Sigmoid colon (tissue), 7 donors: ENCODE measurements around the gene GNAS. TPM values are rescaled to one million over a fixed set of nuclear protein-coding genes. Genes with fewer than 3 reads are reported as not detected.

Experiments used
- DNase-seq: peaks from one replicate; pipeline ENCODE4 v3.0.0-alpha.2; 2019
- H3K27ac ChIP-seq, 4 donors: fragments of 200-600 bp; sonication (generic); one replicate each; pipeline ENCODE4 v1.5.1; 2016 to 2019; ENCODE audit warnings: mild to moderate bottlenecking in 1 of 4
- H3K27me3 ChIP-seq, 3 donors: fragments of 200-600 bp; sonication (generic); one replicate each; pipeline ENCODE4 v1.5.1; 2019; ENCODE audit warnings: mild to moderate bottlenecking in 1 of 3
- H3K36me3 ChIP-seq, 4 donors: fragments of 200-600 bp; sonication (generic); one replicate each; pipeline ENCODE4 v1.5.1; 2016 to 2019
- H3K4me1 ChIP-seq, 4 donors: fragments of 200-600 bp; sonication (generic); one replicate each; pipeline ENCODE4 v1.5.1; 2017 to 2019
- H3K4me3 ChIP-seq, 4 donors: fragments of 200-600 bp; sonication (generic); one replicate each; pipeline ENCODE4 v1.5.1; 2017 to 2019; ENCODE audit warnings: mild to moderate bottlenecking in 2 of 4, moderate library complexity in 1 of 4
- H3K9me3 ChIP-seq, 4 donors: fragments of 200-600 bp in 3 of 4; sonication (generic) in 3 of 4; one replicate each; pipeline versions ENCODE4 v1.5.1 to v1.6.1; 2013 to 2019
- CTCF ChIP-seq, 4 experiments: fragments of 450-650 bp in 3 of 4; fragments of 200-600 bp in 1 of 4; IDR thresholded peaks; one replicate each; pipeline ENCODE4 v1.5.1; 2016 to 2019; ENCODE audit warnings: antibody characterized with exemption in 4 of 4, mild to moderate bottlenecking in 3 of 4, moderate library complexity in 2 of 4
- EP300 ChIP-seq, 4 donors: sonication (generic); formaldehyde crosslinking; IDR thresholded peaks; one replicate each; pipeline ENCODE4 v1.6.1; 2017; ENCODE audit warnings: antibody characterized with exemption in 4 of 4
- POLR2A ChIP-seq, 2 donors: fragments of 450-650 bp; IDR thresholded peaks; one replicate each; pipeline ENCODE4 v1.6.1; 2016; ENCODE audit warnings: antibody characterized with exemption in 2 of 2, mild to moderate bottlenecking in 2 of 2, moderate library complexity in 2 of 2
- POLR2AphosphoS5 ChIP-seq, 4 donors: sonication (generic); formaldehyde crosslinking; IDR thresholded peaks; one replicate each; pipeline ENCODE4 v1.6.1; 2017; ENCODE audit warnings: antibody characterized with exemption in 4 of 4
- WGBS, 2 donors: extraction: QIAGEN DNeasy Blood & Tissue Kit; methylation state at CpG; one replicate each; pipeline ENCODE4 v1.1.7; 2013; 5-methylcytosine and 5-hydroxymethylcytosine counted together
- intact Hi-C: fragments of 100-400 bp; cut with DNase I; formaldehyde crosslinking; loops from one replicate; pipeline ENCODE4 v1.15.1; 2023
- polyA plus RNA-seq, 3 donors: library from polyadenylated mRNA; stranded (reverse); fragments of 200-250 nt; gene quantifications; one replicate each; pipeline ENCODE4 v1.2.3, GENCODE V29; 2013
- total RNA-seq, 4 donors: library from RNA; depleted of rRNA; stranded (reverse); fragments of >200 nt; gene quantifications; one replicate each; pipeline ENCODE4 v1.1.0, GENCODE V29; 2016
- donor health status: healthy with polysubstance abuse.
- donor health status: Bipolar disorder and iron deficiency.
- donor health status: healthy.

The GNAS gene
- total and polyA plus RNA-seq, 7 donors = 449 to 808 (median 535) TPM

GRCh38 chr20:58910473-58910872, 58.0 kb downstream of the GNAS start:
- no peak for DNase-seq
- H3K27me3 ChIP-seq = no peaks in the 10 kb centered on the region
- peaks cover 0 to 37% (median 27%) of the 10 kb centered on the region in 4 donors for H3K4me1 ChIP-seq
- no peak overlapping the region for H3K4me3 ChIP-seq
- H3K9me3 ChIP-seq = no peaks in the 10 kb centered on the region
- WGBS, 2 donors = 96% methylated on average over 14 of the region's 14 CpGs
- intact Hi-C loops = no loop called here
- H3K27ac ChIP-seq = no peak overlapping the region
- peaks cover 19 to 56% (median 46%) of the 10 kb centered on the region in 4 donors for H3K36me3 ChIP-seq
- no peak for TF ChIP-seq EP300 (IDR thresholded peaks at IDR 0.05)

DNA sequence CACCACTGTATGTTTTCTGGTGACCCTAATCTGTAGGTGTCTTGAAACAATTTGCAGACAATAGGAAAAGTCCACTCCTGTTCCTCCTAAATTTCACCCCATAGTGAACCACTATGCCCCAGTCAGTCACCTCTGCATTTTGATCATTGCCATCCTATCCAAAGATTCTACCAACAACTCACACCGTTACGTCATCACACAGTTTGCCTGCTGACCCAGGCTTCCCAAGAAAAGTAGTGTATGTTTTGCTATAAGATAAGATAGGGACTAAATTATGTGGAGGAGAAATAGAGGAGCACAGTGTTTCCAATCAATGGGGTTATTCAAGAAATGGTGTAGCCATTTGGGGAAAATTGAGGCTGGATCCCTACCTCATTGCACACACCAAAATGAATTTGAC, 58.8 kb downstream of the GNAS start:
- TF ChIP-seq POLR2A (IDR thresholded peaks at IDR 0.05) (no peak), CTCF (IDR thresholded peaks at IDR 0.05) (no peak), EP300 (IDR thresholded peaks at IDR 0.05) (no peak), POLR2AphosphoS5 (IDR thresholded peaks at IDR 0.05) (no peak)
- WGBS, 2 donors = 99% methylated on average over 2 of the region's 2 CpGs
- intact Hi-C loops = no loop called here
- H3K9me3 ChIP-seq = no peaks in the 10 kb centered on the region
- peaks cover 19 to 48% (median 37%) of the 10 kb centered on the region in 4 donors for H3K36me3 ChIP-seq
- H3K27ac ChIP-seq = no peak overlapping the region
- peaks cover 0 to 29% (median 25%) of the 10 kb centered on the region in 4 donors for H3K4me1 ChIP-seq
- H3K4me3 ChIP-seq = no peak overlapping the region
- no peak for DNase-seq
- no peaks in the 10 kb centered on the region for H3K27me3 ChIP-seq

GRCh38 chr20:58911970-58912369, 59.5 kb downstream of the GNAS start:
- DNase-seq = no peak
- no peak overlapping the region for H3K4me3 ChIP-seq
- peaks cover 19 to 41% (median 34%) of the 10 kb centered on the region in 4 donors for H3K36me3 ChIP-seq
- no peaks in the 10 kb centered on the region for H3K9me3 ChIP-seq
- TF ChIP-seq POLR2AphosphoS5 (IDR thresholded peaks at IDR 0.05) (no peak), EP300 (IDR thresholded peaks at IDR 0.05) (no peak), POLR2A (IDR thresholded peaks at IDR 0.05) (no peak), CTCF (IDR thresholded peaks at IDR 0.05) (no peak)
- peaks cover 0 to 22% (median 20%) of the 10 kb centered on the region in 4 donors for H3K4me1 ChIP-seq
- intact Hi-C loops = no loop called here
- H3K27ac ChIP-seq = no peak overlapping the region
- WGBS, 2 donors = 43 to 64% methylated on average over 3 of the region's 3 CpGs
- H3K27me3 ChIP-seq = no peaks in the 10 kb centered on the region

DNA sequence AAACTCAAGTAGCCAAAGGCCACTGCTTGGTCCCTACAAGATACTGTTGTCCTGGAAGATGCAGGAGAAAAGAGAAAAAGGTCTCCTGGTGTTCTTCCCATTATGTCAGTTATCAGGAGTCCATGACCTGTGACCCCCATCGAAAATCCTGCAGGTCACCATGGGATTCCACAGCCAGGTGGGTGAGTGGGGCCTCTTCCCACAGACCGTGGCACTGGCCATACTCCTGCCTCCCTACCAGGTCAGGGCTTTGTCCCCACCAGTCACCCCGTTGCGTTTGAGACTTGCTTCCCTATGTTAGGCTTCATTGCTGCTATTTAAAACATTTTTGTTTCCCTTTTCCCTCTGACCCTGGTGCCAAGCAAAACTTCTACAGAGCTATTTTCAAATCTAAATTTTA, 60.6 kb downstream of the GNAS start:
- WGBS, 2 donors = 88 to 95% methylated on average over 4 of the region's 4 CpGs
- H3K27ac ChIP-seq = no peak overlapping the region
- no peaks in the 10 kb centered on the region for H3K27me3 ChIP-seq
- no peak for TF ChIP-seq POLR2A (IDR thresholded peaks at IDR 0.05)
- TF ChIP-seq EP300 (IDR thresholded peaks at IDR 0.05) = no peak
- no peak for TF ChIP-seq POLR2AphosphoS5 (IDR thresholded peaks at IDR 0.05)
- TF ChIP-seq CTCF (IDR thresholded peaks at IDR 0.05) = no peak
- intact Hi-C loops = no loop called here
- H3K9me3 ChIP-seq = no peaks in the 10 kb centered on the region
- DNase-seq = no peak
- H3K4me3 ChIP-seq = no peak overlapping the region
- peaks cover 19 to 39% (median 34%) of the 10 kb centered on the region in 4 donors for H3K36me3 ChIP-seq
- H3K4me1 ChIP-seq = peaks cover 0 to 12% (median 10%) of the 10 kb centered on the region in 4 donors

- no peaks in the 10 kb centered on the region for H3K27me3 ChIP-seq
- intact Hi-C loops = no loop called here
- H3K36me3 ChIP-seq = no peaks in the 10 kb centered on the region
- H3K9me3 ChIP-seq = no peaks in the 10 kb centered on the region
- no peak overlapping the region for H3K27ac ChIP-seq
- TF ChIP-seq POLR2A (IDR thresholded peaks at IDR 0.05) (no peak), EP300 (IDR thresholded peaks at IDR 0.05) (no peak), CTCF (IDR thresholded peaks at IDR 0.05) (no peak), POLR2AphosphoS5 (IDR thresholded peaks at IDR 0.05) (no peak)
- no peaks in the 10 kb centered on the region for H3K4me1 ChIP-seq
- 88 to 93% methylated on average over 6 of the region's 6 CpGs for WGBS, 2 donors
- H3K4me3 ChIP-seq = no peak overlapping the region
- DNase-seq = no peak
Observed at GRCh38 chr20:58918621-58919020, 66.1 kb downstream of the GNAS start.
